ENCODE measurements around the gene TBRG4.

Gene TBRG4

DNA sequence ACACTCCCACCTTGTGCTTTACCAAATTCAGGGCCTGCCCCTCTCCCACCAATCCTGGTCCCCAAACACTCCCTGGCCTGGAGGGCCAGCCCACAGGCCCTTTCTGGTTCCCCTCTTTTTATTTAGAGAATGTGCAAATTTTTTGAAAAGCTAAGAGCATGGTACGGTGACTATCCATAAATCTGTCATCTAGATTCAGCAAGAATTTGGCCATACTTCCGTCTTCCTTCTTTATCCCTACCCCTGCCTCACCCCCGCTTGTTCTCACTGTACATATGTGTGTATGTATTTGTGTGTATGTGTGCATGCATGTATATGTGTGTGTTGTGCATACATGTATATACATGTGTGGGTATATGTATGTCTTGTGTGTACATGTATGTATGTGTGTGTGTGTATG lies 8.1 kb upstream of the TBRG4 start:
- no peak overlapping the region for H3K18ac ChIP-seq (ENCODE audit: low read depth in 1 of 2, low read length in 2 of 2)
- H3K4me1 ChIP-seq (ENCODE audit: control insufficient read depth, insufficient read depth, low read depth, low read length): no peaks in the 10 kb centered on the region
- no peak overlapping the region for H3K14ac ChIP-seq (ENCODE audit: low read length in 2 of 2)
- H3K27me3 ChIP-seq (ENCODE audit: control insufficient read depth in 1 of 2, insufficient read depth in 1 of 2, low read length in 2 of 2): peaks cover 26 to 37% of the 10 kb centered on the region in 2 experiments
- no peak overlapping the region for H4K8ac ChIP-seq (ENCODE audit: low read length)
- no peaks in the 10 kb centered on the region for H3K36me3 ChIP-seq (ENCODE audit: control insufficient read depth in 1 of 2, insufficient read depth in 2 of 2, low read depth in 1 of 2, low read length in 2 of 2)
- H3K4ac ChIP-seq (ENCODE audit: low read depth in 1 of 2, low read length in 2 of 2): no peak overlapping the region
- H2BK120ac ChIP-seq (ENCODE audit: low read depth, low read length): no peak overlapping the region
- no peak overlapping the region for H2AFZ ChIP-seq (ENCODE audit: low read depth, low read length)
- no peak overlapping the region for H3K4me2 ChIP-seq (ENCODE audit: low read length, poor library complexity, severe bottlenecking)
- H2AK5ac ChIP-seq (ENCODE audit: low read length, severe bottlenecking): no peak overlapping the region
- no peak overlapping the region for H3K23ac ChIP-seq (ENCODE audit: low read length in 2 of 2)
- H2BK15ac ChIP-seq (ENCODE audit: low read depth, poor library complexity, severe bottlenecking): no peak overlapping the region
- H2BK12ac ChIP-seq (ENCODE audit: low read length in 2 of 2): no peak overlapping the region
- no peak overlapping the region for H3K27ac ChIP-seq (ENCODE audit: low read length, poor library complexity, severe bottlenecking)
- no peak overlapping the region for H4K91ac ChIP-seq (ENCODE audit: low read length)
- no peaks in the 10 kb centered on the region for H3K79me1 ChIP-seq (replicated peaks; ENCODE audit: low read length, poor library complexity, severe bottlenecking)
- H3K9me3 ChIP-seq (ENCODE audit: control insufficient read depth, low read length): no peaks in the 10 kb centered on the region
- no peak overlapping the region for H3K4me3 ChIP-seq (ENCODE audit: insufficient read depth in 1 of 2, low read depth in 1 of 2, low read length in 2 of 2)
- WGBS: no CpG with 5 or more reads among the region's 3 CpGs
- no peak overlapping the region for H2BK5ac ChIP-seq (ENCODE audit: low read depth, low read length, poor library complexity, severe bottlenecking)
- DNase-seq: no peak
- H3K9ac ChIP-seq (ENCODE audit: low read length): no peak overlapping the region

DNA sequence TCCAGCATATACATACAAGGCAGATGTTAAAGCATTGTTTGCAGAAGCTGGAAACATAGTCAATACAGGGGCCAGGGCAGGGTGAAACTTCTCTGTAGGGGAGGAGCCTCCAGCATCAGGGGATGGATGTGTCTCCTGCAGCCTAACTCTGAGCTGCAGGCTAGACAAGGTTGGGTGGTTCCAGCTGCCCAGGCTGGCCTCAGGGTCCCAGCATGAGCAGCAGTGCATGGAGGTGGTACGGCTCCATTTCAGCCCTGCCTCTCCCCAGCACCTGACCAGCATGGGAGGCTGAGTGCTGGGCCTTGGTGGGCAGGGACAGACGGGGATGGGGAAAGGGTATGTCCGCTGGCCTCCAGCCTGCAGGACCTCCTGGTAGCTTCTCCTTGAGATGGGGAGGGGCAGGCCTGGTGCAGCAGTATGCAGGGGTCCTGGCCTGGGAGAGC lies 7.4 kb upstream of the TBRG4 start:
- WGBS: 100% methylated on average over 1 of the region's 3 CpGs
- H3K4me2 ChIP-seq (ENCODE audit: low read length, poor library complexity, severe bottlenecking): no peak overlapping the region
- DNase-seq: no peak

DNA sequence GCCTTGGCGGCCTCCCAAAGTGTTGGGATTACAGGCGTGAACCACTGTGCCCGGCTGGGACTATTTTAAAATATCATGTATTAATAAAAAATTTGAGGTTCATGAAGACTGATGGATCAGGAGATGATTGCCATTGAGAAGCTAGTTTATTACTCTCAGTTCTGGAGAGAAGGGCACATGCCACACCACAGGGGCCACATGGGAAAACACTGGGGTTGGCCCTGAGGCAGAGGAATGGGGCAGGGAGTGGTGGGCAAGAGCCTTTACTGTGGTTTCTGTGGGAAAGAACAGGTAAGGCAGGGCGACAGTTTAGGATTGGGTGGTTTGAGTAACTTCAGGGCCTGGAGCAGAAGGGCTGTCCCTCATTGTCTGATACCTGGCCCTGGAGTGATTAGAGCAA lies 6.8 kb upstream of the TBRG4 start:
- no peaks in the 10 kb centered on the region for H3K4me1 ChIP-seq (ENCODE audit: control insufficient read depth, insufficient read depth, low read depth, low read length)
- no peak overlapping the region for H3K9ac ChIP-seq (ENCODE audit: low read length)
- H3K4me3 ChIP-seq (ENCODE audit: insufficient read depth in 1 of 2, low read depth in 1 of 2, low read length in 2 of 2): no peak overlapping the region
- H3K9me3 ChIP-seq (ENCODE audit: control insufficient read depth, low read length): no peaks in the 10 kb centered on the region
- H2BK5ac ChIP-seq (ENCODE audit: low read depth, low read length, poor library complexity, severe bottlenecking): no peak overlapping the region
- H4K8ac ChIP-seq (ENCODE audit: low read length): no peak overlapping the region
- H3K18ac ChIP-seq (ENCODE audit: low read depth in 1 of 2, low read length in 2 of 2): no peak overlapping the region
- no peak for DNase-seq
- H2AFZ ChIP-seq (ENCODE audit: low read depth, low read length): no peak overlapping the region
- H2BK120ac ChIP-seq (ENCODE audit: low read depth, low read length): no peak overlapping the region
- no peak overlapping the region for H2BK15ac ChIP-seq (ENCODE audit: low read depth, poor library complexity, severe bottlenecking)
- H3K23ac ChIP-seq (ENCODE audit: low read length in 2 of 2): no peak overlapping the region
- no peak overlapping the region for H2AK5ac ChIP-seq (ENCODE audit: low read length, severe bottlenecking)
- no peak overlapping the region for H3K27ac ChIP-seq (ENCODE audit: low read length, poor library complexity, severe bottlenecking)
- no peak overlapping the region for H3K14ac ChIP-seq (ENCODE audit: low read length in 2 of 2)
- H3K4ac ChIP-seq (ENCODE audit: low read depth in 1 of 2, low read length in 2 of 2): no peak overlapping the region
- WGBS: 94% methylated on average over 4 of the region's 4 CpGs
- H3K36me3 ChIP-seq (ENCODE audit: control insufficient read depth in 1 of 2, insufficient read depth in 2 of 2, low read depth in 1 of 2, low read length in 2 of 2): no peaks in the 10 kb centered on the region
- H3K27me3 ChIP-seq (ENCODE audit: control insufficient read depth in 1 of 2, insufficient read depth in 1 of 2, low read length in 2 of 2): peaks cover 33% of the 10 kb centered on the region in 2 experiments
- no peak overlapping the region for H4K91ac ChIP-seq (ENCODE audit: low read length)
- H2BK12ac ChIP-seq (ENCODE audit: low read length in 2 of 2): no peak overlapping the region
- no peak overlapping the region for H3K4me2 ChIP-seq (ENCODE audit: low read length, poor library complexity, severe bottlenecking)
- no peaks in the 10 kb centered on the region for H3K79me1 ChIP-seq (replicated peaks; ENCODE audit: low read length, poor library complexity, severe bottlenecking)

More for the DNA sequence above, 7.4 kb upstream of the TBRG4 start:
- H2BK12ac ChIP-seq (ENCODE audit: low read length in 2 of 2): no peak overlapping the region
- no peak overlapping the region for H3K23ac ChIP-seq (ENCODE audit: low read length in 2 of 2)
- H2BK5ac ChIP-seq (ENCODE audit: low read depth, low read length, poor library complexity, severe bottlenecking): no peak overlapping the region
- no peak overlapping the region for H3K27ac ChIP-seq (ENCODE audit: low read length, poor library complexity, severe bottlenecking)
- H3K27me3 ChIP-seq (ENCODE audit: control insufficient read depth in 1 of 2, insufficient read depth in 1 of 2, low read length in 2 of 2): peaks cover 32 to 33% of the 10 kb centered on the region in 2 experiments
- no peaks in the 10 kb centered on the region for H3K36me3 ChIP-seq (ENCODE audit: control insufficient read depth in 1 of 2, insufficient read depth in 2 of 2, low read depth in 1 of 2, low read length in 2 of 2)
- no peak overlapping the region for H3K4me3 ChIP-seq (ENCODE audit: insufficient read depth in 1 of 2, low read depth in 1 of 2, low read length in 2 of 2)
- H3K4me1 ChIP-seq (ENCODE audit: control insufficient read depth, insufficient read depth, low read depth, low read length): no peaks in the 10 kb centered on the region
- no peak overlapping the region for H3K18ac ChIP-seq (ENCODE audit: low read depth in 1 of 2, low read length in 2 of 2)
- H4K91ac ChIP-seq (ENCODE audit: low read length): no peak overlapping the region
- H3K79me1 ChIP-seq (replicated peaks; ENCODE audit: low read length, poor library complexity, severe bottlenecking): no peaks in the 10 kb centered on the region
- no peak overlapping the region for H2BK120ac ChIP-seq (ENCODE audit: low read depth, low read length)
- H2BK15ac ChIP-seq (ENCODE audit: low read depth, poor library complexity, severe bottlenecking): no peak overlapping the region
- H3K9ac ChIP-seq (ENCODE audit: low read length): no peak overlapping the region
- no peak overlapping the region for H3K4ac ChIP-seq (ENCODE audit: low read depth in 1 of 2, low read length in 2 of 2)
- H3K9me3 ChIP-seq (ENCODE audit: control insufficient read depth, low read length): no peaks in the 10 kb centered on the region
- no peak overlapping the region for H2AK5ac ChIP-seq (ENCODE audit: low read length, severe bottlenecking)
- no peak overlapping the region for H4K8ac ChIP-seq (ENCODE audit: low read length)
- no peak overlapping the region for H2AFZ ChIP-seq (ENCODE audit: low read depth, low read length)
- H3K14ac ChIP-seq (ENCODE audit: low read length in 2 of 2): no peak overlapping the region

DNA sequence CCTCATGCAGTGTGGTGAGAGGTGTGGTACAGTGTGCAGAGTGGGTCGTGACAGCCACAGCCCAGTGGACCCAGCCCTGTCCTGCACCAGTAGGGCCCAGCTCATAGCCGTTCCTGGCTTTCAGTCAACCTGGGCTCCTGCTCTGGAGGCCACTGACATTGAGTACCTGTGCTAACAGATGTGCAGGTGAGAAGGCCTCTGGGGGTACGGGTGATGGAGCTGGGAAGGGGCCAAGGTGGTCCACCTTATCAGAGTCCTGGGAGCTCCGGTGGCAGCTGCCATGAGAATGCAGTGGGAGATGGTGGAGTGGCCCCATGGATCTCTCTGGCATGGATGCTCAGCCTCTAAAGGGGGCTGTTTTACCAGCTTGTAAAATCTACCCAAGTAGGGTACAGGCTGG lies 6.1 kb upstream of the TBRG4 start:
- Histone ChIP-seq H3K23ac (ENCODE audit: low read length in 2 of 2) (no peak overlapping the region), H3K4ac (ENCODE audit: low read depth in 1 of 2, low read length in 2 of 2) (no peak overlapping the region), H3K4me2 (ENCODE audit: low read length, poor library complexity, severe bottlenecking) (no peak overlapping the region), H2AK5ac (ENCODE audit: low read length, severe bottlenecking) (no peak overlapping the region), H2BK5ac (ENCODE audit: low read depth, low read length, poor library complexity, severe bottlenecking) (no peak overlapping the region), H3K36me3 (ENCODE audit: control insufficient read depth in 1 of 2, insufficient read depth in 2 of 2, low read depth in 1 of 2, low read length in 2 of 2) (no peaks in the 10 kb centered on the region), H3K18ac (ENCODE audit: low read depth in 1 of 2, low read length in 2 of 2) (no peak overlapping the region), H4K91ac (ENCODE audit: low read length) (no peak overlapping the region), H3K9me3 (ENCODE audit: control insufficient read depth, low read length) (no peaks in the 10 kb centered on the region), H3K9ac (ENCODE audit: low read length) (no peak overlapping the region), H3K79me1 (replicated peaks; ENCODE audit: low read length, poor library complexity, severe bottlenecking) (no peaks in the 10 kb centered on the region), H2BK12ac (ENCODE audit: low read length in 2 of 2) (no peak overlapping the region), H3K27ac (ENCODE audit: low read length, poor library complexity, severe bottlenecking) (no peak overlapping the region), H2AFZ (ENCODE audit: low read depth, low read length) (no peak overlapping the region), H3K14ac (ENCODE audit: low read length in 2 of 2) (no peak overlapping the region), H4K8ac (ENCODE audit: low read length) (no peak overlapping the region), H3K27me3 (ENCODE audit: control insufficient read depth in 1 of 2, insufficient read depth in 1 of 2, low read length in 2 of 2) (peaks cover 33% of the 10 kb centered on the region in 2 experiments), H3K4me1 (ENCODE audit: control insufficient read depth, insufficient read depth, low read depth, low read length) (no peaks in the 10 kb centered on the region), H2BK120ac (ENCODE audit: low read depth, low read length) (no peak overlapping the region), H2BK15ac (ENCODE audit: low read depth, poor library complexity, severe bottlenecking) (no peak overlapping the region), H3K4me3 (ENCODE audit: insufficient read depth in 1 of 2, low read depth in 1 of 2, low read length in 2 of 2) (no peak overlapping the region)
- WGBS: 55% methylated on average over 4 of the region's 4 CpGs
- no peak for DNase-seq
